ENCODE results near the gene ARHGAP25.

The ARHGAP25 gene

DNA sequence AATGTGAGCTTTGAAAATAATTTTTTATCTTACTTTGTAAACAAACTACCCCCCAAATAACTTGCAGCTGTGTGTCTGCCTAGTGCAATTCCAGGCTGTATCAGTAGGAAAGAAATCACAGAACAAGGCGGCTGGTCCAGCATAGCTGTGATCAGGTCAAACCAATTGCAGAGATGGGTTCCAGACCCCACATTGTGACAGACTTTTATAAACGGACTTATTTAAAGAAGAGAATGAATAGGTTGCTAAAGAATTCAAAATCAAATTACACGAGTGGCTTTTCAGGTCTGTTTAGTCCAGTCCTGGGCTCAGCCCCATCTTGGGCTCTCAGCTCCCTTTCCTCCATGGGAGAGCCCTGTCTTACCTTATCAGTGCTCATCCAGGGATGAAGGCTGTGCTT is 125.5 kb downstream of the ARHGAP25 start:
- DNase-seq (ENCODE audit: low read depth in 2 of 2) = no peak

- DNase-seq (ENCODE audit: low read depth in 2 of 2) = no peak
Measured at GRCh38 chr2:68861330-68861729, 126.7 kb downstream of the ARHGAP25 start.

DNA sequence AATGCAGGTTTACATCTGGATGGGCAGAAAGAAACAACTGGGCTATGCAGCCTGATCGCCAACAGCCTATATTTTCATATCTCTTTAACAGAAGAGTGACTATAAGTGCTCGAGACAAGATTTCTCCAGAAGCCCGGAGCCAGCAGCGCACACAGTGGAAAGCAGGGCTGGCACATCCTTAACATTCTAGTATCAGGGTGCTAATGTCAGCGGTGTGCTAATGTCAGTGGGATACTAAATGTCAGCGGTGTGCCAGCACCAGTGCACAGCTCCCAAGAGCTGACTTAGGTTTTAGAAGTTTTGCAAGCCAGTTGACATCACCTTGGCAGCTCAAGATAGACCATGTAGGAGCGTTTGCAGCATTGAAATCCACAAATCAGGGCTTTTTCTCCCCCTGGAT is 128.3 kb downstream of the ARHGAP25 start:
- no peak for DNase-seq (ENCODE audit: low read depth in 2 of 2)

GRCh38 chr2:68863996-68864395 is 129.4 kb downstream of the ARHGAP25 start:
- no peak for DNase-seq (ENCODE audit: low read depth in 2 of 2)

GRCh38 chr2:68865108-68865507 is 130.5 kb downstream of the ARHGAP25 start:
- DNase-seq (ENCODE audit: low read depth in 2 of 2) = no peak

DNA sequence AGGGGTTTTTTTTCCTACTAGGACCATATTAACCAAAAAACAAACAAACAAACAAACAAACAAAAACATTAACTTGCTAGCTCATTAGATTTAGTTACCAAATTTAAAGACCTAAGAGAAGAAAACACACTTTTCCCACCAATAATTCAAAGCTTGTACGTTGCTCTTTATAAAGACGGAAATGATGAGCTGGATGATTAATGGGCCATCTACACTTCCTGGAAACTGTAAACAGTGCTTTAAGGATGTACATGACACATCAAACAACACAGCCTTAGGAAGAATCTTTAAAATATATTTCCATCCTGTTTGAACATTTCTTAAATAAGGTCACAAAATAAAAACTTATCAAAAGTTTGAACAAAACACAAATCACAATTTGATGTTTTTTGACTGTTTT is 135.6 kb downstream of the ARHGAP25 start:
- DNase-seq (ENCODE audit: low read depth in 2 of 2) = no peak

DNA sequence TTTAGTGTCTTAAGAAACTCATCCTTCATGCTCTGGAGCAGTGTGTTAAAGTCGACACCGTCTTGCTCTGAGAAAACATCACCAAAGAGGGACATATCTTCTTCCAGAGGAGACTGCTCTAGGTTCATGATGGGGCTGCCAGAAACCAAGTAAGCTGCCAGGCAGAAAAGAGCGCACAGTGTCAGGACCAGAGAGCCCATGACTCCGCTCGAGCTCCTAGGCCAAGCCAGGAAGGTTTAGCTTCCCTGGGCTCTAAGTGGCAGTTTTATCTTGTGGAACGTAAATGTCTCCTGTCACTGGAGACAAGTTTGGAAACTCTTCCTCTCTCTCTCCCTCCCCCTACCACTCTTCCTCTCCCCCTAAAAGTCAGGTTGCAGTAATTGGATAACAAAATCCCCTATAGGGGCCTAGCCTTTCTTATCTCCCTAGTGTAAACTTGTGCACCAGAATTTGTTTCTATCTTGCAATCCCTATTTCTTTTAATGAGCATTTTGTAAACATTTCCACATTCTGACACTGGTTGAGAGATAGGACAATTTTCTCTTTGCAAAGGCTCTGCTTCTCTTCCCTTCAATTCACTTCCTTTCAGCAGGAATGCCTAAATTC is 136.7 kb downstream of the ARHGAP25 start, which contains the start of gene BMP10:
Gene BMP10, minus strand, starts transcription at position 239 of the 606 bp plus-strand sequence. Its CDS starts 39 bp downstream, at position 200.
- no peak for DNase-seq (ENCODE audit: low read depth in 2 of 2)

Measured in activated CD8-positive, alpha-beta memory T cell treated with anti-CD3 and anti-CD28 coated beads for 4 hours (primary cell).